ENCODE measurements around the gene ANKS3. TPM values are rescaled to one million over a fixed set of nuclear protein-coding genes. Genes with fewer than 3 reads are reported as not detected.

ANKS3 gene
- polyA plus RNA-seq, 1 of the 3 experiments (the other 2 are of a cell fraction) = 42.2 TPM

DNA sequence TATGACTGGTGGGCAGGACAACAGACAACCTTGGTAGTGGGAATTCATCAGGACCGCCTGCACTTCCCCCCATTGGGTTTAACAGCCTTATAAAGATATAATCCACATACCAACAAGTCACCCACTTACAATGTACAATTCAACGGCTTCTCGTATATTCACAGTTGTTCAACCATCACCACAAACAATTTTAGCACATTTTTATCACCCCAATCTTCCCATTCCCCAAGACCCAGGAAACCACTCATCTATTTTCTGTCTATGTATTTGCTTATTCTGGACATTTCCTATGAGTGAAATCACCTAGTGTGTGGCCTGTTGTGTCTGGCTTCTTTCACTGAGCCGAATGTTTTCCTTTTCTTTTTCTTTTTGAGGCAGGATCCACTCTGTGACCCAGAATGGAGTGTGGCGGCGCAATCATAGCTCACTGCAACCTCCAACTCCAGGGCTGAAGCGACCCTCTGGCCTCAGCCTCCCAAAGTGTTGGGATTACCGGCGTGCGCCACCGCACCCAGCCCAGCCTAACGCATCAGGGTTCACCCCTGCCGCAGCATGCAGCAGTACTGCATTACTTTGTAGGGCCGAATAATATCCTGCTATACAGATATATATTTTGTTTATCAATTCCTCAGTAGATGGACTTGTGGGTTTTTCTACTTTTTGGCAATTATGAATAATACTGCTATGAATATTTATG lies 10.9 kb downstream of the ANKS3 start (continued):
- TF ChIP-seq FOXM1 (IDR thresholded peaks at IDR 0.05; ENCODE audit: low read depth) (no peak), MEF2A (IDR thresholded peaks at IDR 0.05; ENCODE audit: borderline replicate concordance, low read depth) (no peak), POLR2AphosphoS5 (IDR thresholded peaks at IDR 0.05; ENCODE audit: low read depth, low read length) (no peak)

DNA sequence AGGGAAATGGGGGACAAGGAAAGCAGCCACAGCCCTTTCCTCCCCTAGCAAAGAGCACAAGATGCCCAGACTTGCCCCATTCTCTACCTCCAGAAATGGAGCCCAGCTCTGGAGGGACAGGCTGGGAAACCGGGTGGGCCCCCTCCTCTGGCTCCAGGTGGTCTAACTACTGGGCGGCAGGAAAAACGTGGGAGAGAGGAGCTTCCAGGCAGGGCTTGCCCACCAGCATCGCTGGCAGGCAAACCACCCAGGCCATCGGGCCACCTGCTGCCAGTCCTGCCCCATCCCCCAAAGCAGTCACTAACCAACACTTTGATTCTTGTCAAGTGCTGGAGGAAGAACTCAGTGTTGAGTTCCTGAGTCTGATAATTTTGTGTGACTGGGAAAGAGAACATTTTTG lies 15.6 kb downstream of the ANKS3 start:
- ChIA-PET POLR2A (no interaction called here), CTCF (no interaction called here)
- Histone ChIP-seq H3K27me3 (ENCODE audit: insufficient read depth) (no peaks in the 10 kb centered on the region), H3F3A (replicated peaks; ENCODE audit: insufficient read depth) (peaks cover 4% of the 10 kb centered on the region), H3K9me2 (no peaks in the 10 kb centered on the region), H3K4me1 (ENCODE audit: control insufficient read depth in 1 of 2, insufficient read depth in 2 of 2, low read depth in 1 of 2, low read length in 1 of 2) (no peaks in the 10 kb centered on the region), H3K36me3 (replicated peaks in 1 of 2; ENCODE audit: control insufficient read depth in 1 of 2, insufficient read depth in 2 of 2, low read length in 1 of 2) (peaks cover 12 to 13% of the 10 kb centered on the region in 2 experiments), H3K27ac (ENCODE audit: low read depth in 2 of 2, low read length in 1 of 2) (no peak overlapping the region), H3K79me2 (ENCODE audit: insufficient read depth) (0 out of 2 replicates have a peak, but pooled peaks cover 7% of the 10 kb centered on the region), H2AFZ (ENCODE audit: low read depth) (no peak overlapping the region), H3K4me3 (ENCODE audit: low read depth in 2 of 2, low read length in 1 of 2) (no peak overlapping the region), H3K4me2 (no peak overlapping the region), H3K9me3 (no peaks in the 10 kb centered on the region), H4K20me1 (ENCODE audit: insufficient read depth) (no peaks in the 10 kb centered on the region), H3K9ac (no peak overlapping the region)
- no CpG with 5 or more reads among the region's 5 CpGs for WGBS (ENCODE audit: low lambda C conversion rate)
- TF ChIP-seq, protein P1, sequence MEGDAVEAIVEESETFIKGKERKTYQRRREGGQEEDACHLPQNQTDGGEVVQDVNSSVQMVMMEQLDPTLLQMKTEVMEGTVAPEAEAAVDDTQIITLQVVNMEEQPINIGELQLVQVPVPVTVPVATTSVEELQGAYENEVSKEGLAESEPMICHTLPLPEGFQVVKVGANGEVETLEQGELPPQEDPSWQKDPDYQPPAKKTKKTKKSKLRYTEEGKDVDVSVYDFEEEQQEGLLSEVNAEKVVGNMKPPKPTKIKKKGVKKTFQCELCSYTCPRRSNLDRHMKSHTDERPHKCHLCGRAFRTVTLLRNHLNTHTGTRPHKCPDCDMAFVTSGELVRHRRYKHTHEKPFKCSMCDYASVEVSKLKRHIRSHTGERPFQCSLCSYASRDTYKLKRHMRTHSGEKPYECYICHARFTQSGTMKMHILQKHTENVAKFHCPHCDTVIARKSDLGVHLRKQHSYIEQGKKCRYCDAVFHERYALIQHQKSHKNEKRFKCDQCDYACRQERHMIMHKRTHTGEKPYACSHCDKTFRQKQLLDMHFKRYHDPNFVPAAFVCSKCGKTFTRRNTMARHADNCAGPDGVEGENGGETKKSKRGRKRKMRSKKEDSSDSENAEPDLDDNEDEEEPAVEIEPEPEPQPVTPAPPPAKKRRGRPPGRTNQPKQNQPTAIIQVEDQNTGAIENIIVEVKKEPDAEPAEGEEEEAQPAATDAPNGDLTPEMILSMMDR (IDR thresholded peaks at IDR 0.05) = no peak
- TF ChIP-seq RFX5 (IDR thresholded peaks at IDR 0.05; ENCODE audit: low read length) (no peak), EP300 (IDR thresholded peaks at IDR 0.05; ENCODE audit: borderline replicate concordance in 1 of 2, low read depth in 1 of 2, low read length in 1 of 2) (no peak), FOXM1 (IDR thresholded peaks at IDR 0.05; ENCODE audit: low read depth) (no peak), NFIC (IDR thresholded peaks at IDR 0.05; ENCODE audit: borderline replicate concordance) (no peak), POLR2AphosphoS5 (IDR thresholded peaks at IDR 0.05; ENCODE audit: low read depth, low read length) (no peak), MEF2A (IDR thresholded peaks at IDR 0.05; ENCODE audit: borderline replicate concordance, low read depth) (no peak), CHD2 (IDR thresholded peaks at IDR 0.05; ENCODE audit: low read length, partially characterized antibody) (no peak), GABPA (IDR thresholded peaks at IDR 0.05; ENCODE audit: low read depth) (no peak), TCF12 (IDR thresholded peaks at IDR 0.05) (no peak), ELF1 (IDR thresholded peaks at IDR 0.05) (no peak)
- TF ChIP-seq, protein P2, sequence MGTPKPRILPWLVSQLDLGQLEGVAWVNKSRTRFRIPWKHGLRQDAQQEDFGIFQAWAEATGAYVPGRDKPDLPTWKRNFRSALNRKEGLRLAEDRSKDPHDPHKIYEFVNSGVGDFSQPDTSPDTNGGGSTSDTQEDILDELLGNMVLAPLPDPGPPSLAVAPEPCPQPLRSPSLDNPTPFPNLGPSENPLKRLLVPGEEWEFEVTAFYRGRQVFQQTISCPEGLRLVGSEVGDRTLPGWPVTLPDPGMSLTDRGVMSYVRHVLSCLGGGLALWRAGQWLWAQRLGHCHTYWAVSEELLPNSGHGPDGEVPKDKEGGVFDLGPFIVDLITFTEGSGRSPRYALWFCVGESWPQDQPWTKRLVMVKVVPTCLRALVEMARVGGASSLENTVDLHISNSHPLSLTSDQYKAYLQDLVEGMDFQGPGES (IDR thresholded peaks at IDR 0.05; ENCODE audit: low read depth, low read length) = no peak
- TF ChIP-seq, protein P3, sequence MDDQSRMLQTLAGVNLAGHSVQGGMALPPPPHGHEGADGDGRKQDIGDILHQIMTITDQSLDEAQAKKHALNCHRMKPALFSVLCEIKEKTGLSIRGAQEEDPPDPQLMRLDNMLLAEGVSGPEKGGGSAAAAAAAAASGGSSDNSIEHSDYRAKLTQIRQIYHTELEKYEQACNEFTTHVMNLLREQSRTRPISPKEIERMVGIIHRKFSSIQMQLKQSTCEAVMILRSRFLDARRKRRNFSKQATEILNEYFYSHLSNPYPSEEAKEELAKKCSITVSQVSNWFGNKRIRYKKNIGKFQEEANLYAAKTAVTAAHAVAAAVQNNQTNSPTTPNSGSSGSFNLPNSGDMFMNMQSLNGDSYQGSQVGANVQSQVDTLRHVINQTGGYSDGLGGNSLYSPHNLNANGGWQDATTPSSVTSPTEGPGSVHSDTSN (IDR thresholded peaks at IDR 0.05) = no peak
- no peak for DNase-seq
